ENCODE results near the gene FER. TPM values are rescaled to one million over a fixed set of nuclear protein-coding genes. Genes with fewer than 3 reads are reported as not detected.

FER gene
- total RNA-seq, 1 experiment from 2014 or later = 18.0 TPM

GRCh38 chr5:108797986-108798385 is 50.3 kb downstream of the FER start:
- WGBS (ENCODE audit: extremely low coverage, insufficient read length, low lambda C conversion rate) = no CpG with 5 or more reads among the region's 2 CpGs
- H3K79me2 ChIP-seq (ENCODE audit: insufficient read depth, low read length) = no peaks in the 10 kb centered on the region

More at GRCh38 chr5:108797986-108798385, 50.3 kb downstream of the FER start:
- Mint-ChIP-seq H3K4me3 (no peak overlapping the region), H3K36me3 (ENCODE audit: insufficient read depth in 1 of 3, low read depth in 3 of 3) (peaks cover 15 to 41% (median 25%) of the 10 kb centered on the region in 3 experiments), H3K27me3 (ENCODE audit: low read depth) (no peaks in the 10 kb centered on the region), H3K27ac (no peak overlapping the region), H3K9me3 (peaks cover 8 to 9% of the 10 kb centered on the region in 2 experiments), H3K4me1 (peaks cover 0 to 5% of the 10 kb centered on the region in 2 experiments; a peak in 2 of 4 replicates)
- Histone ChIP-seq H2BK20ac (ENCODE audit: low read depth, low read length, poor library complexity, severe bottlenecking) (no peak overlapping the region), H3K23me2 (ENCODE audit: insufficient read length, low read depth, low read length, poor library complexity, severe bottlenecking) (no peaks in the 10 kb centered on the region), H4K91ac (ENCODE audit: insufficient read length, low read depth, low read length) (no peak overlapping the region), H3K27ac (ENCODE audit: insufficient read length, low read depth, low read length) (no peak overlapping the region), H3K9me3 (ENCODE audit: control insufficient read depth, low read depth, low read length) (no peaks in the 10 kb centered on the region), H2BK15ac (ENCODE audit: low read depth, low read length) (no peak overlapping the region), H2AFZ (ENCODE audit: low read length) (no peak overlapping the region), H2BK120ac (ENCODE audit: low read depth, low read length, poor library complexity, severe bottlenecking) (no peak overlapping the region), H3K18ac (ENCODE audit: insufficient read length, low read depth, low read length) (no peak overlapping the region), H4K5ac (ENCODE audit: insufficient read length, low read depth, low read length) (no peak overlapping the region), H2BK12ac (ENCODE audit: insufficient read length, low read depth, low read length) (no peak overlapping the region), H4K20me1 (ENCODE audit: control insufficient read depth, insufficient read depth, insufficient read length) (no peaks in the 10 kb centered on the region), H3K4me1 (ENCODE audit: insufficient read depth, low read length) (no peaks in the 10 kb centered on the region), H4K8ac (replicated peaks; ENCODE audit: insufficient read length, low read depth, low read length) (no peak overlapping the region), H3K56ac (ENCODE audit: insufficient read length, low read depth, low read length) (no peak overlapping the region), H2BK5ac (ENCODE audit: insufficient read length, low read length) (no peak overlapping the region), H3T11ph (ENCODE audit: low read length) (no peak overlapping the region), H3K27me3 (ENCODE audit: insufficient read depth, low read length) (no peaks in the 10 kb centered on the region), H3K9ac (ENCODE audit: extremely low read depth, insufficient read length, low read length) (no peak overlapping the region), H3K4ac (ENCODE audit: low read depth, low read length) (no peak overlapping the region), H2AK5ac (ENCODE audit: insufficient read length, low read length) (no peak overlapping the region), H3K23ac (ENCODE audit: insufficient read length, low read depth, low read length) (no peak overlapping the region), H3K4me2 (ENCODE audit: insufficient read depth, insufficient read length, low read length) (no peak overlapping the region), H3K14ac (ENCODE audit: insufficient read depth, low read length) (no peak overlapping the region), H3K79me1 (ENCODE audit: insufficient read depth, low read depth, low read length, poor library complexity, severe bottlenecking) (no peaks in the 10 kb centered on the region)
- no peak for TF ChIP-seq CTCF (conservative IDR thresholded peaks at IDR 0.05)
- DNase-seq = no peak
